GM19438 (cell line): ENCODE measurements around the gene GCHFR.
A peak's percentile ranks its signal among the peaks of the same experiment; 100 is the strongest.

ENCODE experiments used
- ATAC-seq: cut with Tn5 transposase; IDR thresholded peaks from one replicate; pipeline ENCODE4 v1.9.1; 2021; ENCODE audit warnings: low read depth; ENCODE audit not compliant: unreplicated experiment

The GCHFR gene

GRCh38 chr15:40754883-40755811, 8.7 kb upstream of the GCHFR start, which contains the start of gene RMDN3:
Gene RMDN3 (minus strand): TSS chr15:40755254. CDS start chr15:40754783, 471 bp downstream.
- peak; percentile 74 for ATAC-seq

DNA sequence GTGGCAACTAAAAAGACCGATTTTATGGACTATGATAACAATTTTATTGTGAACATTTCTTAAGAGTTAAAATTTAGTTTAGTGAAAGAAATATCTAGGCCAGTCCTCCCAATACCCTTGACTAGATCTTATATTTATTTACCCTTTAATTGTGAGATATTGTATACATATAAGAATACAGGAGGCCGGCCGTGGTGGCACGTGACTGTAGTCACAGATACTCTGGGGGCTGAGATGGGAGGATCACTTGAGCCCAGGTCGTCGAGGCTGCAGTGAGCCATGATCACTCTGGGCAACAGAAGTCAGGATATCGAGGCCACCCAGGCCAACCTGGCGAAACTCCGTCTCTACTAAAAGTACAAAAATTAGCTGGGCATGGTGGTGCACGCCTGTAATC, 8.1 kb upstream of the GCHFR start:
- ATAC-seq, result no peak

- no peak for ATAC-seq
These were observed 6.9 kb upstream of the GCHFR start for GRCh38 chr15:40756938-40757337.

DNA sequence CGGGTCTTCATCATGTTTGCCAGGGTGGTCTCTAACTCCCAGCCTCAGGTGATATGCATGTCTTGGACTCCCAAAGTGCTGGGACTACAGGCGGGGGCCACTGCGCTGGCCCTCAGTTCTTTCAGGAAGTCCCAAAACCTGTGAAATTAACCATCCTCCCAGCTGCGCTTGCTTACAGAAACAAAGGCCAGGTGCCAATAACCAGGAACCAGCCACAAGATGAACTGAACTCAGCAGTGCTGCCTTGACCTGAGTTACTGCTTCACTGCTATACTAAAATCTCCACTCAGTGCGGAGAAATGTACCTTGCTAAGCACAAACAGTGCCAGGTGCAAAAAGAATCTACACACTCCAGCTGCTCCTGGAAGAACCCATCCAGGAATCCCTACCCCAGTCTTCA, 3.9 kb upstream of the GCHFR start:
- no peak for ATAC-seq

- ATAC-seq, result peak; percentile 5
These were observed 708 bp upstream of the GCHFR start for GRCh38 chr15:40762919-40763800.

DNA sequence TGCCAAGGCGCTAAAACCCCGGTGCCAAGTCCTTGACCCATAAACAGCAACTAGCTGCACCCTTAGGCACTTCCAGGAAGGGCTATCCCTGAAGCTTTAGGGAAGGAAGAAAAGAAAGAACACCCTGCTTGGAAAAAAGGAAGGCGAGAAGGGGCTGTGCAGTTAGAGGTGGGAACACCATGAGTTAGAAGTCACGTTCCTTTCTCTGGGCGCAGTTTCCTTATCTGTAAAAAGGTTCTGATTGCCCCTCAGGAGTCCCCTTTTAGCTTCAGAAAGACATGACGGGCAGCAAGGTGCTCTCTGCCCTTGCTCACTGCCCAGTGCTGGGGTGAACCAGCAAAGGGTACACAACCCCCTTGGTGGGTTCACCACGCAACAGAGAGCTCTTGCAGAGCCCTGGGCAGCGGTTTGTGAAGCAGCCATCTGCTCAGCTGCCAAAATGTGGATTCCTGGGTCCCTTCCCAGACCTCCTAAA, 798 bp downstream of the GCHFR start:
- no peak for ATAC-seq

DNA sequence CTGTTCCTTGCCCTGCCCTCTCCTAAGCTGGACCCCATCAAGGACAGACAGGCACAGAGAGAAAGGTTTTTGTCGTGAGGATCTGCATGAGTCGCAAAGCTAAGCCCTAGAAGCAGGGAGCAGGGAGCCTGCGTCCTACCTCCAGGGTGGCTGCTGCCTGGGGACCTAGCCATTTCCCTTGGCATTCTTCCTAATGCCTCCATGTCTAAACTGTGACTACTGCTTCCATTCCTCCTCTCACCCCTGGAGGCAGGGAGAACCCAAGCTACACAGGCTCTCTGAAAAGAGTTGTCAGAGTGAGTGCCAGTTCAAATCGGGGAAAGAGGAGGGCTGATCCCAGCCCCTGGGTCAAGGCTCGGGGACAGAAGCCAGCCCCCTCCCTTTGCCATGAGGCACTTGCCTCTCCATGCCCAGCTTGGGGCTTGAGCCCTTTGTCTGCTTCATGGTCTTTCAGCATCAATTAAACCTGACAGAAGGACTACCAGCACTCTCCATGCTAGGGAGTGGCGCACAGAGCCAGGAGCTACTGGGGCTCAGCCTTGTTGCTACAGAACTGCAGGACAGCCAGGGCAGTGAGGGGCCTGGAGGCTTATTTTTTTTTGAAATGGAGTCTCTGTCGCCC, 2.4 kb downstream of the GCHFR start:
- no peak for ATAC-seq

DNA sequence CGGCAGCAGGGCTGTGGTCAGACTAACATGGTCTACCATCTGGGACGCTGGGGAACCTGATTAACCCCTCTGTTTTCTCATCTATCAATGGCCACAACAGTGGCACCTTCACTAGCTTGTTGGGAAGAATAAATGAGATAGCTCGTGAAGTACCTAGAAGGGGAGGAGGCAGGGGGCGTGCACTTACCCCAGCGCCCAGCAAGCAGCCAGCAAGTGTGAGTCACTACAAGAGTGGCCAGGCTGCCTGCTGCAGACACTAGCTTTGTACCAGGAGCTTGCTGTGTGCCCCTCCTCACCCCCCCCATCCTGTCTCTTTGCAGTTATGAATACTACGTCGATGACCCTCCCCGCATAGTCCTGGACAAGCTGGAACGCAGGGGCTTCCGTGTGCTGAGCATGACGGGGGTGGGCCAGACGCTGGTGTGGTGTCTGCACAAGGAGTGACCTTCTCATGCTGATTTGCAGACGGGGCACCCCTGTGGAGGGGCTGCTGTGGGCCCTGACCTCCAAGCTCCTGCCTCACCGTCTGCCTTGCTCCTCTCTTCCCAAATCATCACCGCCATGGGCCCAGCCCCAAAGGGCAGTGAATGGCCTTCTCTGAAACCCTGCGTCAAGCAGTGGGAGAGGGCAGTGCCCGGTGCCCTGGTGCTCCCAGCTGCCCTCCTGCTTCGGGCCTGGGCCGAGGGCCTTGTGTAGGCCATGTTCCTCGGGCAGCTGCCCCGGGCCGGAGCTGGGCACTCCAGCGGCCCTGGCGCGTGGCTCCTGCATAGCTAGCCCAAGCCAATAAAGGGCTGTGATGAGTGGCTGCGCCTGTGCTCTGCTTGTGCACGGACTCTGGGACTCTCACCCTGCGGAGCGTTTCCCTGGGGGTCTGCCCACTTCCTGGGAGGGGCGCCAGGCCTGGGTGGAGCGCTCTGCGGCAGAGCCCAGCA, 3.3 kb downstream of the GCHFR start:
- ATAC-seq, result no peak

DNA sequence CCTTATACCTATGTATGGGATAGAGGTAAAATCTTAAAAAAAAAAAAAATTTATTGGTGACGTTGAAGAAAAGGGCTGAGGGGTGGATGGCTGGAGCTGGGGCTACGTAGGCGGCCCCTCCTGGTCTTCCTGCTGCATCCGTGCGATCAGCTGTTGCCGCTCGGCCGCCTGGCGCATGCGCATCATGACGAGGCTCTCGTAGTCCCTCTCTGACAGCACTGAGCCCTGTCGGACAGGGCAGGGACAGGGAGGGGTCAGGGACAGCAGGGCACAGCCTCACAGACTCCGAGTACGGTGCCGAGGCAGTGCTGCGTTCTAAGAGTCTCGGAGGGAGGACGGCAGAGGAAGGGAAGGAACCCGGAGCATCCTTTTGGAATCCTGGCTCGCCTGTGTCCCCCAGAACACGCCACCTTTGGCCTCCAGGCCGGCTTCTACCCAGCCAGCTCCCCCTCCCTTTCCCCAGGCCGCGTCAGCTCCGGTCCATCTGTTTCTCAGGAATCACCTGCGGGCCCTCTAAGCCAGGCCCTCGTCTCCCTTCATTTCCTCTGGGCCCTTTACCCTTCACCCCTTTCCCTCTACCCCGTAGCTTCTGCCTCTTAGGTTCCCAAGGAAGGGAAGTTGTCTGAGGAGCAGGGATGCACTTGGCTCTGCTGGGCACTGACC, 4.1 kb downstream of the GCHFR start:
- no peak for ATAC-seq

GRCh38 chr15:40768521-40769273, 4.8 kb downstream of the GCHFR start:
- ATAC-seq, result no peak

GRCh38 chr15:40769274-40770146, 5.6 kb downstream of the GCHFR start, which contains the start of gene C15orf62:
Gene C15orf62 (plus strand): TSS chr15:40769980. CDS start chr15:40770496, 516 bp downstream.
- no peak for ATAC-seq

DNA sequence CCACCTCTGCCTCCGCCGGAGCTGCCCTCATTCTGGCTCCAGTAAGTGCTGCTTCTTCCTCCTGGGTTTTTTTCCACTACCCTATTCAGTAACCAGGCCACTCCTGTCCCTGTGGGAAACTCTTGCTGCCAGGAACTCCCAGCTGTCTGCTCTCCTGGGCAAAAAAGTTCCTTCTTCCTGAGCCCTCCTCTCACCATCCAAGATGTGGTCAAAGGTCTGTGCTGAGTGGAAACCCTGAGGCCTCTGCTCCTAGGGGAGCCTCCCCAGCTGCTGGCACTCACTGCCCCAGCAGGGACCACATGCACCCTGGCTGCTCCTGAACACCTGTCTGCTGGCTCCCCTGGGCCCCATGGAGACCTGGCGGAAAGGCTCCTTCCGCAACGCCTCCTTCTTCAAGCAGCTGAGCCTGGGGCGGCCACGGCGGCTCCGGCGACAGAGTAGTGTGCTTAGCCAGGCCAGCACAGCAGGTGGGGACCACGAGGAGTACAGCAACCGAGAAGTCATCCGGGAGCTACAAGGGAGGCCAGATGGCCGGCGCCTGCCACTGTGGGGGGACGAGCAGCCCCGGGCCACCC, 6.4 kb downstream of the GCHFR start:
- no peak for ATAC-seq

GRCh38 chr15:40771242-40771641, 7.4 kb downstream of the GCHFR start:
- ATAC-seq, result no peak

GRCh38 chr15:40772014-40772413, 8.1 kb downstream of the GCHFR start:
- ATAC-seq, result no peak

DNA sequence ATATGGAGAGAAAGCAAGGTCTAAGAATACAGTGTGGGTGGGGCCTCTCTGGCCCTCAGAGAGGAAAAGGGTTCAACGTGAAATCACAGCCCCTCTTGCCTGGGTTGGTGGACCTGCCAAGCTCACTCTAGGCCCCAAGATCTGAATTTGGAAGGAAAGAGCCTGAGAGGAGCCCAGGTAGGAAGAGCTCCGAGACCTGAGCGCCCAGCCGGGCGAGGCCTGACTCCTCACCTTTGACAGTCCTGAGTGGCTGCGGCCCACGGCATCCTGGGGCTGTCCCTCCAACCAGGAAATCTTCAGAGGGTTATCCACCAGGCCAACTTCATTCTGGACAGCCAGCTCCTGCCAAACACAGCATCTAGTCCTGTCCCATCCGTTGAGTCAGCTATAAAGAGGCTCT, 9.6 kb downstream of the GCHFR start:
- no peak for ATAC-seq

DNA sequence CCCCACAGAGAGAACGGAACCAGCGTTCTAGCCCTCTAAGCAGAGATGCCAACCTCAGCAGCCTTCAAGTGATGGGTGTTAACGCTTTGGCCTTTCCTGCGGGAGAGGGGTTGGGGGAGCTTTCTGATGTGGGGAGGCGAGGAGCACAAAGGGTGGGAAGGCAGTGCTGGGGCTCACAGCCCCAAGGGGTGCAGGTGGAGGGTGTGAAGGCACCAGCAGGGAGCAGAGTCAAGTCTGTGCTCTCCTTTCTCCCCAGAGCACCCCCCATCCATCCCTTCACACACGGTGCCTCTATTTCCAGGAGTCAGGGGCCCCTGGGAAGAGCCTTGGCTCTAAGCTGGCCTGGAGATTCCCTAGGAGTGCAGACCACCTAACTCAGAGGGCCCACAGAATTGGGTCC, 10.0 kb downstream of the GCHFR start:
- no peak for ATAC-seq

DNA sequence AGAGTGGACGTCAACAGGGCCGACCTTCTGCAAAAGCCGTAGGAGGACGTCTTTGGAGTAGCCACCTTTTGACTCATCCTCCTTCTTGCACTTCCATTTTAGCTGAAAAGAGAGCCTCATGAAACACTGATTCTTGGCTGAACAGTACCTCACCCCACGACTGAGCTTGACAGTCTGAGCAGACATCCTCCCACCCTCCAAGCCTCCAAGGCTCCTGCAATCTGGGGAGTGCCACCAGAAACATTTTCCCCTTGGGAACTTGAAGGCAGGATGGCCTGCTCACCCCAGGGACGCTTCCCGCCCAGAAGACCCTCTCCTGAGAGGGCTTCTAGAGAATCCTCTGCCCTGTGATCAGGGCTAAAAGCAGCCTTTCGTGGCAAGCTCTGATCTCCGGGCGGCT, 11.1 kb downstream of the GCHFR start:
- ATAC-seq, result no peak
